Measurements from ENCODE around the gene TST.

TST gene

DNA sequence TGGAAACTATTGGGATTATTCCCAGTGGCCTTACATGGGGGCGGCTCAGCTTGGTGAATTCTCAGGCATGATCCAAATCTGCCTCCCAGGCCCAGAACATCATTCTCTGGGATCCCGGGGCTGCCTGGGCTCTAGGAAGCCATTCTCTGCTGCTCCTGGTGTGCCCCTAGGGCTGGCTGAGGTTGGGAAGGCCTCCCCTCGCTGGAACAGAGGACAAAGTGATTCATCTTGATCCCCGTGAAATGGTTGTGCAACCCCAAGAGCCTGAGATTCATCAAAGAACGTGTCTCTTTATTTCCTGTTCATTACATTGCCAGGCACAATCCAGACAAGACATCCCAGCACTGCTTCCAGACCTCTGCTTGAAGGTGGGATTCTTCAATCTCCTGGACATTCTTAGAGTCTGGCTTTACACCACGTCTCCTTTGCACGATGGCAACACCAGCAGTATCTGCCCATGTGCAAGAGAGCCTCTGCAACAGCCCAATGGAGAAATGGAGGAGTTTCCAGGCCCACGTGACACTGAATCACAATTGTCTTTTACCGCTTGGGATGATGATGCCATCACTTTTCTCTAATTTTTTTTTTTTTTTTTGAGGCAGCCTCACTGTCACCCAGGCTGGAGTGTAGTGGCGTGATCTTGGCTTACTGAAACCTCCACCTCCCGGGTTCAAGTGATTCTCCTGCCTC lies 52.3 kb downstream of the TST start:
- Histone ChIP-seq H3K27ac (replicated peaks; ENCODE audit: low read length) (no peak overlapping the region), H4K8ac (ENCODE audit: low read depth, low read length) (no peak overlapping the region), H3K4ac (ENCODE audit: low read length) (no peak overlapping the region), H3K23ac (ENCODE audit: low read depth, low read length, poor library complexity) (no peak overlapping the region), H3K27me3 (ENCODE audit: control insufficient read depth in 3 of 3, insufficient read depth in 3 of 3, low read depth in 1 of 3, low read length in 3 of 3) (peaks cover 0 to 34% (median 0%) of the 10 kb centered on the region in 3 experiments), H3K9me3 (replicated peaks in 1 of 2; ENCODE audit: control insufficient read depth in 2 of 2, insufficient read depth in 1 of 2, low read depth in 1 of 2, low read length in 2 of 2) (no peaks in the 10 kb centered on the region), H2BK15ac (ENCODE audit: low read length) (no peak overlapping the region), H2BK12ac (ENCODE audit: low read length) (no peak overlapping the region), H3K4me3 (ENCODE audit: low read length in 2 of 2) (no peak overlapping the region), H3K4me2 (ENCODE audit: insufficient read depth, low read length, poor library complexity, severe bottlenecking) (no peak overlapping the region), H3K14ac (ENCODE audit: low read length) (no peak overlapping the region), H4K91ac (ENCODE audit: low read depth, low read length, poor library complexity) (no peak overlapping the region), H2BK5ac (ENCODE audit: low read length) (no peak overlapping the region), H3K9ac (ENCODE audit: low read depth, low read length, poor library complexity) (no peak overlapping the region), H2AFZ (ENCODE audit: low read length) (no peak overlapping the region), H3K4me1 (ENCODE audit: control insufficient read depth in 2 of 2, insufficient read depth in 1 of 2, low read depth in 1 of 2, low read length in 2 of 2) (no peaks in the 10 kb centered on the region), H3K36me3 (replicated peaks in 1 of 2; ENCODE audit: control insufficient read depth in 2 of 2, insufficient read depth in 2 of 2, low read length in 2 of 2) (no peaks in the 10 kb centered on the region), H3K79me1 (ENCODE audit: low read depth, low read length) (no peaks in the 10 kb centered on the region), H3K18ac (ENCODE audit: low read length) (no peak overlapping the region), H2BK120ac (ENCODE audit: low read depth, low read length) (no peak overlapping the region), H2AK5ac (ENCODE audit: low read depth, low read length) (no peak overlapping the region)
- DNase-seq (ENCODE audit: low spot score) = no peak
- WGBS, 2 donors (ENCODE audit: extremely low coverage in 2 of 2, insufficient read length in 2 of 2, insufficient replicate concordance in 1 of 2) = no CpG with 5 or more reads among the region's 11 CpGs

DNA sequence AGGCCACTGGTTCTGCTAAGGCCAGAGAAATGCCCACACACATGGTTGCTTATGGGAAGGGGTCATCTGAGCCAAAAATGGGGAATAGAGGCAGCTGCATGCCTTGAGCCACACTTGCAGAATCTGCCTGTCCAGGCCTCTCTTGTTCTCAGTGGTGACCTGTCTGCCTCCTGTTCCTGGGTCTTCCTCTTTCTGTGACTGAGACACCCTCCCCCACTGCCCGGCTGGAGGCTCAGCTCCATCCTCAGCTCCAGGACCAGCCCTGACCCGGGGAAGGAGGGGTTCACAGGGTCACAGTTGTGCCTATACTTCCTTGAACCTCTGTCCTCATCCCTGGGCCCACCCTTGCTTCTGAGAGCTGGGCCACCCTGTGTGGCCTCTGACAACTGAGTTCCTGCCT lies 53.6 kb downstream of the TST start:
- peak overlapping the region; percentile 28 for H3K18ac ChIP-seq (ENCODE audit: low read length)
- H3K4me1 ChIP-seq (ENCODE audit: control insufficient read depth in 2 of 2, insufficient read depth in 1 of 2, low read depth in 1 of 2, low read length in 2 of 2) = no peaks in the 10 kb centered on the region

DNA sequence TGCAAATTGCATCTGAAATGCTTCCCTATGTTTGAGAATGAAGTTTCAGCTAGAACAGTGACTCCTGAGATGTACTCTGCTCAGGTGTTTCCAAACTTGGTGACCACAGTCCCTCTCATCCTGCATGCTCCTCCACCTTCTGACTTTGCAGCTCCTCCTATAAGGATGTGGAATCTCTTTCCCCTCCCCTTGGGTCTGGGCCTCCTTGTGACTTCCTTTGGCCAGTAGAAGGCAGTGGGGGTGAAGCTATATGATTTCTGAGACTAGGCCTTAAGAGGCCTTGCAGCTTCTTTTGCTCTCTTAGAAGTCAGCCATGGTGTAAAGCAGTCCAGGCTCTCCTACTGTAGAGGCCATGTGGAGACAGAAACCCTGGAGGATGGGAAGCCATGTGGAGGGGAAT lies 55.1 kb downstream of the TST start:
- H3K4me1 ChIP-seq (ENCODE audit: control insufficient read depth in 2 of 2, insufficient read depth in 1 of 2, low read depth in 1 of 2, low read length in 2 of 2) = no peaks in the 10 kb centered on the region
- H3K79me1 ChIP-seq (ENCODE audit: low read depth, low read length) = no peaks in the 10 kb centered on the region
- no peak overlapping the region for H4K91ac ChIP-seq (ENCODE audit: low read depth, low read length, poor library complexity)
- DNase-seq (ENCODE audit: low spot score) = no peak
- no peak overlapping the region for H4K8ac ChIP-seq (ENCODE audit: low read depth, low read length)
- no peak overlapping the region for H2BK120ac ChIP-seq (ENCODE audit: low read depth, low read length)
- no peak overlapping the region for H3K4ac ChIP-seq (ENCODE audit: low read length)
- no peaks in the 10 kb centered on the region for H3K36me3 ChIP-seq (replicated peaks in 1 of 2; ENCODE audit: control insufficient read depth in 2 of 2, insufficient read depth in 2 of 2, low read length in 2 of 2)
- H3K9ac ChIP-seq (ENCODE audit: low read depth, low read length, poor library complexity) = no peak overlapping the region
- H3K4me2 ChIP-seq (ENCODE audit: insufficient read depth, low read length, poor library complexity, severe bottlenecking) = no peak overlapping the region
- H2BK15ac ChIP-seq (ENCODE audit: low read length) = no peak overlapping the region
- no peak overlapping the region for H2AK5ac ChIP-seq (ENCODE audit: low read depth, low read length)
- peaks cover 0 to 2% of the 10 kb centered on the region in 2 donors for H3K9me3 ChIP-seq (replicated peaks in 1 of 2; ENCODE audit: control insufficient read depth in 2 of 2, insufficient read depth in 1 of 2, low read depth in 1 of 2, low read length in 2 of 2)
- H2AFZ ChIP-seq (ENCODE audit: low read length) = no peak overlapping the region
- no peak overlapping the region for H3K18ac ChIP-seq (ENCODE audit: low read length)
- peaks cover 0 to 21% (median 2%) of the 10 kb centered on the region in 3 experiments for H3K27me3 ChIP-seq (ENCODE audit: control insufficient read depth in 3 of 3, insufficient read depth in 3 of 3, low read depth in 1 of 3, low read length in 3 of 3)
- H3K23ac ChIP-seq (ENCODE audit: low read depth, low read length, poor library complexity) = no peak overlapping the region
- H2BK12ac ChIP-seq (ENCODE audit: low read length) = no peak overlapping the region
- no peak overlapping the region for H3K4me3 ChIP-seq (ENCODE audit: low read length in 2 of 2)
- H3K27ac ChIP-seq (replicated peaks; ENCODE audit: low read length) = no peak overlapping the region
- H3K14ac ChIP-seq (ENCODE audit: low read length) = no peak overlapping the region
- H2BK5ac ChIP-seq (ENCODE audit: low read length) = no peak overlapping the region

More for the DNA sequence above, 53.6 kb downstream of the TST start:
- H3K14ac ChIP-seq (ENCODE audit: low read length) = no peak overlapping the region
- H2AK5ac ChIP-seq (ENCODE audit: low read depth, low read length) = peak overlapping the region; percentile 56
- H2BK12ac ChIP-seq (ENCODE audit: low read length) = no peak overlapping the region
- no peak overlapping the region for H3K4me2 ChIP-seq (ENCODE audit: insufficient read depth, low read length, poor library complexity, severe bottlenecking)
- H3K36me3 ChIP-seq (replicated peaks in 1 of 2; ENCODE audit: control insufficient read depth in 2 of 2, insufficient read depth in 2 of 2, low read length in 2 of 2) = no peaks in the 10 kb centered on the region
- no peak overlapping the region for H2BK120ac ChIP-seq (ENCODE audit: low read depth, low read length)
- H2BK5ac ChIP-seq (ENCODE audit: low read length) = no peak overlapping the region
- no peak overlapping the region for H3K23ac ChIP-seq (ENCODE audit: low read depth, low read length, poor library complexity)
- H2AFZ ChIP-seq (ENCODE audit: low read length) = no peak overlapping the region
- H3K9me3 ChIP-seq (replicated peaks in 1 of 2; ENCODE audit: control insufficient read depth in 2 of 2, insufficient read depth in 1 of 2, low read depth in 1 of 2, low read length in 2 of 2) = no peaks in the 10 kb centered on the region
- no peak overlapping the region for H3K4ac ChIP-seq (ENCODE audit: low read length)
- peak overlapping the region; percentile 58 for H2BK15ac ChIP-seq (ENCODE audit: low read length)
- no peak overlapping the region for H3K9ac ChIP-seq (ENCODE audit: low read depth, low read length, poor library complexity)
- no peak overlapping the region for H3K4me3 ChIP-seq (ENCODE audit: low read length in 2 of 2)
- no peak overlapping the region for H4K8ac ChIP-seq (ENCODE audit: low read depth, low read length)
- no CpG with 5 or more reads among the region's 2 CpGs for WGBS, 2 donors (ENCODE audit: extremely low coverage in 2 of 2, insufficient read length in 2 of 2, insufficient replicate concordance in 1 of 2)
- no peaks in the 10 kb centered on the region for H3K79me1 ChIP-seq (ENCODE audit: low read depth, low read length)
- no peak overlapping the region for H3K27ac ChIP-seq (replicated peaks; ENCODE audit: low read length)
- DNase-seq (ENCODE audit: low spot score) = no peak
- peaks cover 0 to 31% (median 0%) of the 10 kb centered on the region in 3 experiments for H3K27me3 ChIP-seq (ENCODE audit: control insufficient read depth in 3 of 3, insufficient read depth in 3 of 3, low read depth in 1 of 3, low read length in 3 of 3)
- no peak overlapping the region for H4K91ac ChIP-seq (ENCODE audit: low read depth, low read length, poor library complexity)

DNA sequence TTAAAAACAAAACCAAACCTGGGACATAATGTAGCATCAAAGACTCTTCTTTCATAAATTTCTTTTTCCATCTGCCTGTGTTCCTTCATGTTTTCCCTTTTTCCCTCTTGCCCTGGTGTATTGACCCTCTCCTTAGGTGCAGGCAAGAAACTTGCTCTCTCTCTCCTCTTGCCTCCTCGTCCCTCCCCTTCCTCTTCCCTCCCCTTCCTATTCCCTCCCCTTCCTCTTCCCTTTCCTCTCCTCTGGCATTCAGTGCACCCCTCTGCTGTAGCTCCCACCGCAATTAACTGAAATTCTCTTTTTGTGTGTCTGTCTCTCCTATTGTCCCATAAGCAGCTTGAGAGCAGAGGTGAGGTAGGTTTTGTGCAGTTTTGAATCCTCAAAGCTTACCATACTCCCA lies 55.9 kb downstream of the TST start:
- Histone ChIP-seq H3K9ac (ENCODE audit: low read depth, low read length, poor library complexity) (no peak overlapping the region), H2BK15ac (ENCODE audit: low read length) (no peak overlapping the region), H3K4me2 (ENCODE audit: insufficient read depth, low read length, poor library complexity, severe bottlenecking) (no peak overlapping the region), H2AK5ac (ENCODE audit: low read depth, low read length) (no peak overlapping the region), H3K9me3 (replicated peaks in 1 of 2; ENCODE audit: control insufficient read depth in 2 of 2, insufficient read depth in 1 of 2, low read depth in 1 of 2, low read length in 2 of 2) (peaks cover 0 to 3% of the 10 kb centered on the region in 2 donors), H2BK5ac (ENCODE audit: low read length) (no peak overlapping the region), H3K14ac (ENCODE audit: low read length) (no peak overlapping the region), H3K27me3 (ENCODE audit: control insufficient read depth in 3 of 3, insufficient read depth in 3 of 3, low read depth in 1 of 3, low read length in 3 of 3) (peaks cover 0 to 14% (median 2%) of the 10 kb centered on the region in 3 experiments), H3K4ac (ENCODE audit: low read length) (no peak overlapping the region), H2BK120ac (ENCODE audit: low read depth, low read length) (no peak overlapping the region), H3K27ac (replicated peaks; ENCODE audit: low read length) (no peak overlapping the region), H3K36me3 (replicated peaks in 1 of 2; ENCODE audit: control insufficient read depth in 2 of 2, insufficient read depth in 2 of 2, low read length in 2 of 2) (no peaks in the 10 kb centered on the region), H3K4me1 (ENCODE audit: control insufficient read depth in 2 of 2, insufficient read depth in 1 of 2, low read depth in 1 of 2, low read length in 2 of 2) (no peaks in the 10 kb centered on the region), H3K4me3 (ENCODE audit: low read length in 2 of 2) (no peak overlapping the region), H4K91ac (ENCODE audit: low read depth, low read length, poor library complexity) (no peak overlapping the region), H2AFZ (ENCODE audit: low read length) (peak overlapping the region; percentile 76), H3K18ac (ENCODE audit: low read length) (no peak overlapping the region), H4K8ac (ENCODE audit: low read depth, low read length) (no peak overlapping the region), H3K79me1 (ENCODE audit: low read depth, low read length) (no peaks in the 10 kb centered on the region), H3K23ac (ENCODE audit: low read depth, low read length, poor library complexity) (no peak overlapping the region), H2BK12ac (ENCODE audit: low read length) (no peak overlapping the region)
- no peak for DNase-seq (ENCODE audit: low spot score)
- no CpG with 5 or more reads among the region's 2 CpGs for WGBS, 2 donors (ENCODE audit: extremely low coverage in 2 of 2, insufficient read length in 2 of 2, insufficient replicate concordance in 1 of 2)

Data from neuronal stem cell (in vitro differentiated cells).